PFSK-1 (cell line): ENCODE data around the gene THUMPD3.

Source experiments
- FOXP2 ChIP-seq: optimal IDR thresholded peaks from 2 replicates; pipeline ENCODE3; 2011; ENCODE audit warnings: borderline replicate concordance, control low read depth, inconsistent platforms; ENCODE audit not compliant: insufficient read depth; ENCODE audit errors: extremely low read length, extremely low read depth
- POLR2AphosphoS5 ChIP-seq: IDR thresholded peaks from 2 replicates; pipeline ENCODE4 v1.6.1; 2012; ENCODE audit warnings: low read depth, mild to moderate bottlenecking, control low read depth, low read length, moderate library complexity
- SIN3A ChIP-seq: IDR thresholded peaks from 2 replicates; pipeline ENCODE4 v1.6.1; 2012; ENCODE audit warnings: mild to moderate bottlenecking, low read length, moderate library complexity, borderline replicate concordance; ENCODE audit not compliant: insufficient read depth
- TAF1 ChIP-seq: IDR thresholded peaks from 2 replicates; pipeline ENCODE4 v1.6.1; 2012; ENCODE audit warnings: low read length, control low read depth, borderline replicate concordance; ENCODE audit not compliant: insufficient read depth
- TF ChIP-seq, protein P1 (sequence below), 2 experiments: IDR thresholded peaks; 2 replicates each; pipeline versions ENCODE4 v1.6.1 to v1.8.0; 2011 to 2012; ENCODE audit warnings: low read depth in 2 of 2, low read length in 2 of 2, control low read depth in 1 of 2, inconsistent platforms in 1 of 2, mild to moderate bottlenecking in 1 of 2, moderate library complexity in 1 of 2; ENCODE audit not compliant: insufficient read depth in 1 of 2

THUMPD3 gene

DNA sequence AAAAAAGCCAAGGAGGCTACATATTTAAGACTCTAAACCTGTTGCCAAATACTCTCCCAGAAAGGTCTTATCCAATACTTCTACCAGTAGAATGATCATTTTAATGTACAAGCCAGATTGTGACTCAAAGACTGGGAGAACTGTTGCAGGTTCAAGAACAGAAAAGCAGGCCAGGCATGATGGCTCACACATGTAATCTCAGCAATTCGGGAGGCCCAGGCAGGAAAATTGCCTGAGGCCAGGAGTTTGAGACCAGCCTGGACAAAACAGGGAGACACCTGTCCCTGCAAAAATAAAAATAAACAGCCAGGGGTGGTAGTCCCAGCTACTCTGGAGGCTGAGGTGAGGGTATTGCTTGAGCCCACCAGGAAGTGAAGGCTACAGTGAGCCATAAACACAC lies 17.8 kb upstream of the THUMPD3 start:
- no peak for TF ChIP-seq SIN3A
- TF ChIP-seq FOXP2: no peak
- TF ChIP-seq, protein P1, sequence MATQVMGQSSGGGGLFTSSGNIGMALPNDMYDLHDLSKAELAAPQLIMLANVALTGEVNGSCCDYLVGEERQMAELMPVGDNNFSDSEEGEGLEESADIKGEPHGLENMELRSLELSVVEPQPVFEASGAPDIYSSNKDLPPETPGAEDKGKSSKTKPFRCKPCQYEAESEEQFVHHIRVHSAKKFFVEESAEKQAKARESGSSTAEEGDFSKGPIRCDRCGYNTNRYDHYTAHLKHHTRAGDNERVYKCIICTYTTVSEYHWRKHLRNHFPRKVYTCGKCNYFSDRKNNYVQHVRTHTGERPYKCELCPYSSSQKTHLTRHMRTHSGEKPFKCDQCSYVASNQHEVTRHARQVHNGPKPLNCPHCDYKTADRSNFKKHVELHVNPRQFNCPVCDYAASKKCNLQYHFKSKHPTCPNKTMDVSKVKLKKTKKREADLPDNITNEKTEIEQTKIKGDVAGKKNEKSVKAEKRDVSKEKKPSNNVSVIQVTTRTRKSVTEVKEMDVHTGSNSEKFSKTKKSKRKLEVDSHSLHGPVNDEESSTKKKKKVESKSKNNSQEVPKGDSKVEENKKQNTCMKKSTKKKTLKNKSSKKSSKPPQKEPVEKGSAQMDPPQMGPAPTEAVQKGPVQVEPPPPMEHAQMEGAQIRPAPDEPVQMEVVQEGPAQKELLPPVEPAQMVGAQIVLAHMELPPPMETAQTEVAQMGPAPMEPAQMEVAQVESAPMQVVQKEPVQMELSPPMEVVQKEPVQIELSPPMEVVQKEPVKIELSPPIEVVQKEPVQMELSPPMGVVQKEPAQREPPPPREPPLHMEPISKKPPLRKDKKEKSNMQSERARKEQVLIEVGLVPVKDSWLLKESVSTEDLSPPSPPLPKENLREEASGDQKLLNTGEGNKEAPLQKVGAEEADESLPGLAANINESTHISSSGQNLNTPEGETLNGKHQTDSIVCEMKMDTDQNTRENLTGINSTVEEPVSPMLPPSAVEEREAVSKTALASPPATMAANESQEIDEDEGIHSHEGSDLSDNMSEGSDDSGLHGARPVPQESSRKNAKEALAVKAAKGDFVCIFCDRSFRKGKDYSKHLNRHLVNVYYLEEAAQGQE (IDR thresholded peaks at IDR 0.05; ENCODE audit: insufficient read depth in 1 of 2, low read depth in 2 of 2, low read length in 2 of 2): no peak
- TF ChIP-seq TAF1: no peak
- TF ChIP-seq POLR2AphosphoS5: no peak

DNA sequence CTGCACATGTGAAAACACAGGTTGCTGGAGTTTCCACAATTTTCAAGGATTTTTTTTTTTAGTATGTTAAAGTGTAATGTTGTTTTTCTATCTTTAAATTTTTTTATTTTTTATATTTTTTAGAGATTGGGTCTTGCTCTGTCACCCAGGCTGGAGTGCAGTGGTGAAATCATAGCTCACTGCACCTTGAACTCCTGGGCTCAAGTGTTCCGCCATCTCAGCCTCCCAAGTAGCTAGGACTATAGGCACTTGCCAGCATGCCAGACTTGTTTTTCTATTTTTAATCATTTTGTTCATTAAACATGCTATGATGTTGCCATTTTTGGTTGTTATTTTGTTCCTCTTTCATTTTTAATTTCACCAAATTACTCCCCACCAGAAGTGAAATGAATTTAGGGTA lies 16.7 kb upstream of the THUMPD3 start:
- TF ChIP-seq SIN3A (no peak), POLR2AphosphoS5 (no peak), TAF1 (no peak), FOXP2 (no peak)
- TF ChIP-seq, protein P1 (IDR thresholded peaks at IDR 0.05; ENCODE audit: insufficient read depth in 1 of 2, low read depth in 2 of 2, low read length in 2 of 2): no peak

DNA sequence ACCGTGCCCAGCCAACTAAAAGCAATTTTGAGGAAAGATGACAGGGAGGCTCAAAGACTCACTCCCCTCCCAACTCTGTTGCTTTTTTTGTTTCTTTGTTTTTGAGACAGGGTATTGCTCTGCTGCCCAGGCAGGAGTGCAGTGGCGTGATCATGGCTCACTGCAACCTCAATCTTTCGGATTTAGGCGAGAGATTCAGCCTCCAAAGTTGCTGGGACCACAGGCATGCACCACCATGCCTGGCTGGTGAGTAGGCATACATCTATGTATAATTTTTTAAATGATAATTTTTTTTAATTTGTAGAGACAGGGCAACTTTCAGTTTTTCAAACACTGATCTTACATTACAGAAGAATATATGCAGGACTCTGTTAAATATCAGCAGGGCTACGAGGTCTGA lies 15.8 kb upstream of the THUMPD3 start:
- TF ChIP-seq POLR2AphosphoS5 (no peak), FOXP2 (no peak), TAF1 (no peak)

DNA sequence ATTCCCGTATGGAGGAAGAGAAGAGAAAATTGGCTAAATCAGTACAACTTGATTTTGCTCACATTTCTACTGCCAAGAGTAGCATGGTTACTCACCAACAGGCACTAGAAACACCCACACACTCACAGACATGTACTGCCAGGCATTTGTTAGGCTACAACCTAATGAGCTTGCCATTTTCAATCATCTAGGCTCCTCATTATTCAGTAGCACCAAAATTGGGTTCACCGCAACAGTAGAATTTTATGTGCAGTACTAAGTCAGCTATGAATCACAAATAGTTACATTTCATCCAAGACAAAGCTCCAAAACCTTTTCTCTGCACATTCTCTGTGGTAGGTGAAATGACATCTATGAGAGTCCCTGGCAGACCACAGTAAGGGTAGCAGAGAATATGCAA lies 15.0 kb upstream of the THUMPD3 start:
- TF ChIP-seq SIN3A: no peak
- TF ChIP-seq TAF1: no peak
- TF ChIP-seq POLR2AphosphoS5: no peak
- no peak for TF ChIP-seq FOXP2

DNA sequence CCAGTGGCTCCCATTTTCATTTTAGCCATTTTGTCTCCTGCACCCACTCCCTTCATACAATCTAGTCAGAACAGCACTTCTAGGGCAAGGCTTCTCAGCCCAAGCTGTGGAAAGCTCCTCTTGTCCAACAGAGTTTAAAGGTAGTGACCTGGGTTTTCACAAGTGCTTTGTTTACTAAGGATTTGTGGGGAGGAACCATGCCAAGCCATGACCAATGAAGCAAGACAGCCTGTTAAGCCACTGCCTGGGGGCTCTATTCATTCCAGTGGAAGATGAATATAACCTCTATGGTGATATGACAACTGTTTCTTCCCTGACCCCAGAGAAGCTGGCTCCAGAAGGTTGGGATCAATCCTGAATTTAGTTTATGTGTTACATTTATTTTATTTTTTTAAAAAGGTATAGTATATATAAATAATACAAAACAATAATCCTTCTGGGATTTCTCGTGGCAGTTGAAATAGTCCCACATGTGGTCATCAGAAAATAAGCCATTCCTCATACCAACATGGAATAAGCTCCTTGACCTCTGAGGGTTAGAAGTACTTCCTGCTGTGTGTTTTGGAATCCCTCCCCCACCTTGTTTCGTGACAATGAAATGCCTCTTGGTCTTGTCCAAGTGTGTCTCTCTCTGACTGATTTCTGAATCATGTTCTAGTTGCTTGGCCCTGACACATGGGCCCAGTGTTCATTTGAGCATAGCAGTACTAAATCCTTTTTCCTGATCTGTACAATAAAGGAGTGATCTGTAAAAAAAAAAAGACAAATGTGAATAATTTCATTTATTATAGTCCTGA lies 13.3 kb upstream of the THUMPD3 start:
- TF ChIP-seq TAF1: no peak
- TF ChIP-seq, protein P1 (IDR thresholded peaks at IDR 0.05; ENCODE audit: insufficient read depth in 1 of 2, low read depth in 2 of 2, low read length in 2 of 2): no peak
- no peak for TF ChIP-seq FOXP2
- TF ChIP-seq POLR2AphosphoS5: no peak

DNA sequence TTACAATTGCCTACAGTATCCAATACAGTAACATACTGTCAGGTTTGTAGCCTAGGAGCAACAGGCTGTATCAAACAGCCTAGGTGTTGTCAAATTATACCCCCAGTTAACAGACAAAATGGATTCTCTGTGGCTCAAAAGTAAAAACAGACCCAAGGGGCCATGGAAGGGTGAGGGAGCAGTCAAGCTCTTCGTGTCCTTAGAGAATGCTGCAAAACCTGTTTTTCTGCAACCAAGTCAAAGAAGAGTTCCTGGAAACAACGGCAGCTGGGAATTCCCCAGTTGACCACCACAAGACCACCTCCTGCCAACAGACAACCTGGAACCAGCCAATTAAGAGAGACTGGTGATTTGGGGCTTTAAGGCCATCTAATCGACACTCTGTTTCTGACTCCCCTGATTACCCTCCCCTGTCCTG lies 11.1 kb upstream of the THUMPD3 start:
- no peak for TF ChIP-seq FOXP2
- no peak for TF ChIP-seq TAF1
- TF ChIP-seq SIN3A: no peak
- TF ChIP-seq POLR2AphosphoS5: no peak
- TF ChIP-seq, protein P1 (IDR thresholded peaks at IDR 0.05; ENCODE audit: insufficient read depth in 1 of 2, low read depth in 2 of 2, low read length in 2 of 2): no peak
